Common myeloid progenitor, CD34-positive (primary cell): Measurements from ENCODE around the gene UBE2R2.
"Not testable (repeated sequence)": the region's sequence is repeated elsewhere in the genome, so short reads cannot be mapped to it uniquely, and the experiment has no call there.

Experiments used
- CTCF ChIA-PET: fragments of 350-600 bp; sonication (Branson Sonifier 250); formaldehyde crosslinking; loops from one replicate; lab custom pipeline; 2021; ENCODE audit warnings: antibody characterized with exemption; lab: Charles Lee
- POLR2A ChIA-PET: fragments of 350-600 bp; sonication (Branson Sonifier 250); formaldehyde crosslinking; loops from one replicate; lab custom pipeline; 2021; ENCODE audit warnings: antibody characterized with exemption; lab: Charles Lee
- DNase-seq, 3 donors: peaks; one replicate each; pipeline versions ENCODE4 v3.0.0 to v3.0.0-alpha.2; 2013
- H3K27ac ChIP-seq, 2 experiments: 1 replicate in 1 of 2; 2 replicates in 1 of 2; pipeline ENCODE4 v1.7.0; 2013; ENCODE audit warnings: inconsistent platforms in 2 of 2, low read length in 2 of 2, mild to moderate bottlenecking in 2 of 2, low read depth in 1 of 2, moderate library complexity in 1 of 2; ENCODE audit not compliant: severe bottlenecking in 2 of 2, insufficient read depth in 1 of 2, poor library complexity in 1 of 2
- H3K27me3 ChIP-seq, 5 experiments: replicated peaks in 2 of 5; 1 replicate in 3 of 5; 2 replicates in 2 of 5; pipeline versions ENCODE4 v1.6.1 to v1.7.0; 2013; ENCODE audit warnings: low read length in 4 of 5, mild to moderate bottlenecking in 2 of 5, moderate library complexity in 2 of 5, inconsistent platforms in 1 of 5; ENCODE audit not compliant: insufficient read depth in 5 of 5, control insufficient read depth in 4 of 5
- H3K36me3 ChIP-seq, 4 experiments: 1 replicate in 2 of 4; 2 replicates in 2 of 4; pipeline versions ENCODE4 v1.6.1 to v1.7.0; 2013; ENCODE audit warnings: low read length in 3 of 4, control low read depth in 1 of 4, mild to moderate bottlenecking in 1 of 4; ENCODE audit not compliant: control insufficient read depth in 4 of 4, insufficient read depth in 4 of 4
- H3K4me1 ChIP-seq, 4 experiments: 1 replicate in 3 of 4; 2 replicates in 1 of 4; pipeline versions ENCODE4 v1.6.1 to v1.7.1; 2013; ENCODE audit warnings: low read length in 3 of 4, mild to moderate bottlenecking in 3 of 4, control low read depth in 1 of 4, inconsistent platforms in 1 of 4, moderate library complexity in 1 of 4; ENCODE audit not compliant: control insufficient read depth in 4 of 4, insufficient read depth in 4 of 4; ENCODE audit errors: control extremely low read depth in 1 of 4
- H3K4me3 ChIP-seq, 7 experiments: 1 replicate in 4 of 7; 2 replicates in 3 of 7; pipeline versions ENCODE4 v1.5.1 to v1.7.0; 2013; ENCODE audit warnings: mild to moderate bottlenecking in 7 of 7, low read length in 6 of 7, moderate library complexity in 6 of 7, inconsistent platforms in 2 of 7, low read depth in 2 of 7, control low read depth in 1 of 7; ENCODE audit not compliant: insufficient read depth in 4 of 7, control insufficient read depth in 1 of 7; ENCODE audit errors: extremely low read depth in 1 of 7
- H3K9me3 ChIP-seq, 5 experiments: 1 replicate in 4 of 5; 2 replicates in 1 of 5; pipeline versions ENCODE4 v1.6.1 to v1.7.1; 2013; ENCODE audit warnings: low read length in 4 of 5, mild to moderate bottlenecking in 2 of 5, inconsistent platforms in 1 of 5, low read depth in 1 of 5, moderate library complexity in 1 of 5; ENCODE audit not compliant: control insufficient read depth in 4 of 5, insufficient read depth in 2 of 5; ENCODE audit errors: control extremely low read depth in 1 of 5
- WGBS: methylation state at CpG from one replicate; pipeline ENCODE4 v1.1.5; 2013; ENCODE audit not compliant: insufficient coverage; 5-methylcytosine and 5-hydroxymethylcytosine counted together

UBE2R2 gene

GRCh38 chr9:33863027-33863426, 46.1 kb downstream of the UBE2R2 start:
- CTCF ChIA-PET = not testable (repeated sequence)

GRCh38 chr9:33867747-33868439, 50.9 kb downstream of the UBE2R2 start:
- WGBS = 94% methylated on average over 9 of the region's 11 CpGs
- Histone ChIP-seq H3K27ac (no peak overlapping the region), H3K36me3 (peaks cover 0 to 4% (median 3%) of the 10 kb centered on the region in 4 experiments), H3K4me1 (peaks cover 0 to 7% (median 1%) of the 10 kb centered on the region in 4 experiments), H3K27me3 (no peaks in the 10 kb centered on the region), H3K9me3 (no peaks in the 10 kb centered on the region), H3K4me3 (no peak overlapping the region)
- POLR2A ChIA-PET = no interaction called here
- no peak for DNase-seq
- CTCF ChIA-PET = interaction anchor here (0.9 to 1.9 kb wide), 4 partner anchors 10 to 256 kb away, joined by 3 to 6 read pairs (median 4); no protein-coding TSS in a partner anchor

More at GRCh38 chr9:33863027-33863426, 46.1 kb downstream of the UBE2R2 start:
- DNase-seq, H3K4me1 ChIP-seq, H3K36me3 ChIP-seq, H3K9me3 ChIP-seq, H3K4me3 ChIP-seq, POLR2A ChIA-PET, H3K27ac ChIP-seq, H3K27me3 ChIP-seq: not testable (repeated sequence)
- WGBS = 87% methylated on average over 6 of the region's 8 CpGs

- POLR2A ChIA-PET = interaction anchor here (0.6 kb wide), 1 partner anchor 553 kb away, joined by 3 read pairs; no protein-coding TSS in a partner anchor
These were observed 51.5 kb downstream of the UBE2R2 start for GRCh38 chr9:33868440-33868973.

GRCh38 chr9:33869243-33869642, 52.3 kb downstream of the UBE2R2 start:
- CTCF ChIA-PET = interaction anchor here (1.5 to 1.9 kb wide), 2 partner anchors 11 to 13 kb away, joined by 3 to 6 read pairs; no protein-coding TSS in a partner anchor
- DNase-seq, H3K36me3 ChIP-seq, H3K27ac ChIP-seq, POLR2A ChIA-PET, H3K4me1 ChIP-seq, H3K4me3 ChIP-seq, H3K9me3 ChIP-seq, H3K27me3 ChIP-seq: not testable (repeated sequence)
- 100% methylated on average over 3 of the region's 4 CpGs for WGBS

More at GRCh38 chr9:33868440-33868973, 51.5 kb downstream of the UBE2R2 start:
- Histone ChIP-seq H3K4me1 (peaks cover 0 to 7% (median 1%) of the 10 kb centered on the region in 4 experiments), H3K4me3 (no peak overlapping the region), H3K9me3 (no peaks in the 10 kb centered on the region), H3K27ac (no peak overlapping the region), H3K27me3 (no peaks in the 10 kb centered on the region), H3K36me3 (peaks cover 0 to 4% (median 3%) of the 10 kb centered on the region in 4 experiments)
- WGBS = 100% methylated on average over 1 of the region's 3 CpGs
- CTCF ChIA-PET = interaction anchor here (0.9 to 1.9 kb wide), 4 partner anchors 11 to 256 kb away, joined by 3 to 6 read pairs (median 4); no protein-coding TSS in a partner anchor
- DNase-seq = no peak

- WGBS = 100% methylated on average over 4 of the region's 10 CpGs
These were observed 60.9 kb downstream of the UBE2R2 start for GRCh38 chr9:33877727-33878489.

GRCh38 chr9:33878691-33879366, 61.9 kb downstream of the UBE2R2 start:
- Histone ChIP-seq H3K36me3 (no peaks in the 10 kb centered on the region), H3K27ac (no peak overlapping the region), H3K9me3 (no peaks in the 10 kb centered on the region), H3K27me3 (no peaks in the 10 kb centered on the region), H3K4me1 (peaks cover 0 to 2% (median 0%) of the 10 kb centered on the region in 4 experiments), H3K4me3 (no peak overlapping the region)
- no peak for DNase-seq
- WGBS = 94% methylated on average over 6 of the region's 7 CpGs
- POLR2A ChIA-PET = no interaction called here
- CTCF ChIA-PET = no interaction called here

More at GRCh38 chr9:33877727-33878489, 60.9 kb downstream of the UBE2R2 start:
- Histone ChIP-seq H3K27ac (no peak overlapping the region), H3K4me1 (peaks cover 0 to 2% (median 0%) of the 10 kb centered on the region in 4 experiments), H3K36me3 (no peaks in the 10 kb centered on the region), H3K9me3 (no peaks in the 10 kb centered on the region), H3K27me3 (no peaks in the 10 kb centered on the region), H3K4me3 (no peak overlapping the region)
- POLR2A ChIA-PET = no interaction called here
- CTCF ChIA-PET = interaction anchor here (1.2 kb wide), 1 partner anchor 63 kb away, joined by 3 read pairs; no protein-coding TSS in a partner anchor
- no peak for DNase-seq
